GM23248 (cell line): Measurements from ENCODE around the gene KIF21A.

Experiments
- EZH2 ChIP-seq: fragments of 200-600 bp; sonication (generic); IDR thresholded peaks from 2 replicates; pipeline ENCODE4 v1.6.1; 2018; ENCODE audit warnings: antibody characterized with exemption, mild to moderate bottlenecking; ENCODE audit not compliant: insufficient read depth, poor library complexity, severe bottlenecking
- EZH2phosphoT487 ChIP-seq: fragments of 200-600 bp; sonication (generic); IDR thresholded peaks from 2 replicates; pipeline ENCODE4 v1.6.1; 2018; ENCODE audit warnings: antibody characterized with exemption, moderate library complexity, mild to moderate bottlenecking, low read depth; ENCODE audit not compliant: insufficient read depth

DNA sequence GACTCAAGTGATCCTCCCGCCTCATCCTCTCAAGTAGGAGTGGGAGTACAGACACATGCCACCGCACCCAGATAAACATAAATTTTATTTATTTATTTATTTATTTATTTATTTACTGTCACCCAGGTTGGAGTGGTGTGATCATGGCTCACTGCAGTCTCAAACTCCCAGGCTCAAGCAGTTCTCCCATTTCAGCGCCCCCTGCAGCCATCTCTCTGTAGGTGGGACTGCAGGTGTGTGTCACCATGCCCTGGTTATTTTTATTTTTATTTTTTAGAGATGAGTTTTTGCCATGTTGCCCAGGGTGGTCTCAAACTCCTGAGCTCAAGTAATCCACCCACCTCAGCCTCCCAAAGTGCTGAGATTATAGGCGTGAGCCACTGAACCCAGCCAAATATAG lies 33.2 kb upstream of the KIF21A start:
- no peak for TF ChIP-seq EZH2phosphoT487
- TF ChIP-seq EZH2: no peak
